ENCODE measurements around the gene EGFR. TPM values are rescaled to one million over a fixed set of nuclear protein-coding genes. Genes with fewer than 3 reads are reported as not detected.

EGFR gene
- total and polyA plus RNA-seq, 2 experiments from 2014 or later: 21.6 to 51.0 TPM

DNA sequence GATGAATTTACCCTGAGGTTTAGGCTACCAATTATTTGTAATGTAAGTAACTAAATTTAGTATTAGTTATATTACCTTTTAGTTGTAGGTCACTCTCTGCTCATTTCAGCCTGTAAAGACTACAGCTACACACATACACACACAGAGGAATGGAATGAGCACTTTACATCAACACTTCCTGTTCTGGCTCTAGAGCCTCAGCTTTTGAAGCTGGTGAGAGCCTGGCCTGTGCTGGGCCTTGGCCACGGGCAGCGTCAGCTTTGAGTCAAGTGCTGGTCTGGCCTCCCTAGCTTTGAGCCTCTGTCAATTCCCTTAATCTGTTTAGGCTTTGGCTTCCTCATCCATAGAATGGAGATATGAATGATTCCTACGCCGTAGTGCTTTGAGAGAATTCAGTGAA is 141.7 kb downstream of the EGFR start:
- Histone ChIP-seq H3K4me1 (ENCODE audit: insufficient read depth) (peaks cover 21% of the 10 kb centered on the region), H4K20me1 (ENCODE audit: insufficient read depth, poor library complexity, severe bottlenecking) (no peaks in the 10 kb centered on the region), H2AFZ (no peak overlapping the region), H3K27ac (no peak overlapping the region), H3K4me3 (no peak overlapping the region), H3K79me2 (no peaks in the 10 kb centered on the region), H3K9me3 (ENCODE audit: low read depth) (no peaks in the 10 kb centered on the region), H3K4me2 (no peak overlapping the region), H3K36me3 (replicated peaks; ENCODE audit: insufficient read depth, low read depth) (no peaks in the 10 kb centered on the region), H3K9me2 (replicated peaks; ENCODE audit: insufficient read depth) (no peaks in the 10 kb centered on the region), H3K27me3 (no peaks in the 10 kb centered on the region)
- no peak for DNase-seq (ENCODE audit: low spot score)
- 87% methylated on average over 4 of the region's 4 CpGs for WGBS (ENCODE audit: low lambda C conversion rate, missing lambda C conversion rate)
- TF ChIP-seq EZH2phosphoT487 (IDR thresholded peaks at IDR 0.05; ENCODE audit: low read depth, severe bottlenecking, unreplicated experiment) (no peak), EZH2 (IDR thresholded peaks at IDR 0.05; ENCODE audit: borderline replicate concordance) (no peak)
- TF ChIP-seq, protein P1, sequence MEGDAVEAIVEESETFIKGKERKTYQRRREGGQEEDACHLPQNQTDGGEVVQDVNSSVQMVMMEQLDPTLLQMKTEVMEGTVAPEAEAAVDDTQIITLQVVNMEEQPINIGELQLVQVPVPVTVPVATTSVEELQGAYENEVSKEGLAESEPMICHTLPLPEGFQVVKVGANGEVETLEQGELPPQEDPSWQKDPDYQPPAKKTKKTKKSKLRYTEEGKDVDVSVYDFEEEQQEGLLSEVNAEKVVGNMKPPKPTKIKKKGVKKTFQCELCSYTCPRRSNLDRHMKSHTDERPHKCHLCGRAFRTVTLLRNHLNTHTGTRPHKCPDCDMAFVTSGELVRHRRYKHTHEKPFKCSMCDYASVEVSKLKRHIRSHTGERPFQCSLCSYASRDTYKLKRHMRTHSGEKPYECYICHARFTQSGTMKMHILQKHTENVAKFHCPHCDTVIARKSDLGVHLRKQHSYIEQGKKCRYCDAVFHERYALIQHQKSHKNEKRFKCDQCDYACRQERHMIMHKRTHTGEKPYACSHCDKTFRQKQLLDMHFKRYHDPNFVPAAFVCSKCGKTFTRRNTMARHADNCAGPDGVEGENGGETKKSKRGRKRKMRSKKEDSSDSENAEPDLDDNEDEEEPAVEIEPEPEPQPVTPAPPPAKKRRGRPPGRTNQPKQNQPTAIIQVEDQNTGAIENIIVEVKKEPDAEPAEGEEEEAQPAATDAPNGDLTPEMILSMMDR (IDR thresholded peaks at IDR 0.05; ENCODE audit: poor library complexity): no peak

DNA sequence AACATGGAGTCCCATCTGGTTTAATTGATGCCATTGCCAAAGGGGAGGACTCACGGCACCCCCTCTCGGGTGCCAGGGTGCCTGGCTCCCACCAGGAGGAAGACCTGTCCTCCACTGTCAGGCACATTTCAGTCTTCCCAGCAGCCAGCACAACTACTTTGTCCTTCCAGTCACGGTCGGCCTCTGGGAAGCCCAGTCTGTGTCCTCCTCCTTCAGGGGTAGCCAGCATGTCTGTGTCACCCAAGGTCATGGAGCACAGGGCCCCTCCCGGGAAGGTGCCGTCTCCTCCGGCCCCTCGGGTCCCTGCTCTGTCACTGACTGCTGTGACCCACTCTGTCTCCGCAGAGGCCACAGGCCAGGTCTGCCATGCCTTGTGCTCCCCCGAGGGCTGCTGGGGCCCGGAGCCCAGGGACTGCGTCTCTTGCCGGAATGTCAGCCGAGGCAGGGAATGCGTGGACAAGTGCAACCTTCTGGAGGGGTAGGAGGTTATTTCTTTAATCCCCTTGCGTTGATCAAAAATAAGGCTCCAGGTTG is 142.4 kb downstream of the EGFR start:
- Histone ChIP-seq H3K79me2 (no peaks in the 10 kb centered on the region), H2AFZ (no peak overlapping the region), H3K9me2 (replicated peaks; ENCODE audit: insufficient read depth) (no peaks in the 10 kb centered on the region), H3K36me3 (replicated peaks; ENCODE audit: insufficient read depth, low read depth) (no peaks in the 10 kb centered on the region), H3K27me3 (no peaks in the 10 kb centered on the region), H3K4me1 (ENCODE audit: insufficient read depth) (peaks cover 21% of the 10 kb centered on the region), H3K4me2 (no peak overlapping the region), H3K4me3 (no peak overlapping the region), H4K20me1 (ENCODE audit: insufficient read depth, poor library complexity, severe bottlenecking) (no peaks in the 10 kb centered on the region), H3K9me3 (ENCODE audit: low read depth) (no peaks in the 10 kb centered on the region), H3K27ac (no peak overlapping the region)
- 96% methylated on average over 16 of the region's 16 CpGs for WGBS (ENCODE audit: low lambda C conversion rate, missing lambda C conversion rate)
- no peak for TF ChIP-seq EZH2phosphoT487 (IDR thresholded peaks at IDR 0.05; ENCODE audit: low read depth, severe bottlenecking, unreplicated experiment)
- no peak for TF ChIP-seq EZH2 (IDR thresholded peaks at IDR 0.05; ENCODE audit: borderline replicate concordance)
- TF ChIP-seq, protein P1 (IDR thresholded peaks at IDR 0.05; ENCODE audit: poor library complexity): no peak
- no peak for DNase-seq (ENCODE audit: low spot score)

DNA sequence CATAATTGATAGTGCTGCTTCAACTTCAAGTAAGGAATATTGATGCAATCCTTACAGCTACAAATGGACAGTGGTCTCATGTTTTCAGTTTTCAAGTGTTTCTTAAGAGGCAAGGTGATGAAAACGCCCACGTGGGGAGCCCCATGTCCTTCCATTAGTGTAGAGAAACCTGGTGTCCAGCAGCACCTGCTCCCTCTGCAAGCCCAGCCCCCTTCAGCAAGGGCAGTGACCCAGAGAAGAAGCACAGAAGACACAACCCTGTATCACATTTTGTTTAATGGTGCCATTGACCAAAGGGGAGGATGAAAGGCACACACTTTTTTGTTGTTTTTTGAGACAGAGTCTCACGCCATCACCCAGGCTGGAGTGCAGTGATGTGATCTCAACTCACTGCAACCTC is 143.7 kb downstream of the EGFR start:
- Histone ChIP-seq H3K4me3 (no peak overlapping the region), H2AFZ (no peak overlapping the region), H3K4me2 (no peak overlapping the region), H4K20me1 (ENCODE audit: insufficient read depth, poor library complexity, severe bottlenecking) (no peaks in the 10 kb centered on the region), H3K27ac (no peak overlapping the region), H3K9me3 (ENCODE audit: low read depth) (no peaks in the 10 kb centered on the region), H3K9me2 (replicated peaks; ENCODE audit: insufficient read depth) (no peaks in the 10 kb centered on the region), H3K4me1 (ENCODE audit: insufficient read depth) (peaks cover 12% of the 10 kb centered on the region), H3K36me3 (replicated peaks; ENCODE audit: insufficient read depth, low read depth) (no peaks in the 10 kb centered on the region), H3K27me3 (no peaks in the 10 kb centered on the region), H3K79me2 (no peaks in the 10 kb centered on the region)
- no peak for DNase-seq (ENCODE audit: low spot score)
- TF ChIP-seq EZH2 (IDR thresholded peaks at IDR 0.05; ENCODE audit: borderline replicate concordance) (no peak), EZH2phosphoT487 (IDR thresholded peaks at IDR 0.05; ENCODE audit: low read depth, severe bottlenecking, unreplicated experiment) (no peak)
- TF ChIP-seq, protein P1 (IDR thresholded peaks at IDR 0.05; ENCODE audit: poor library complexity): no peak
- WGBS (ENCODE audit: low lambda C conversion rate, missing lambda C conversion rate): 94% methylated on average over 3 of the region's 3 CpGs

All from hepatocyte (in vitro differentiated cells).